SK-N-SH treated with all-trans-retinoic acid at 6 μM for 48 hours (cell line): Measurements from ENCODE around the gene ZNF778.

Experiments used
- ATAC-seq: fragments of 200-7000 bp; cut with Tn5 transposase; 3 replicates; pipeline ENCODE4 v1.9.1; 2020; ENCODE audit warnings: mild to moderate bottlenecking, moderate library complexity
- ARNTL ChIP-seq: fragments of 450-650 bp; formaldehyde crosslinking; IDR thresholded peaks from 2 replicates; pipeline ENCODE4 v1.5.0; 2020; ENCODE audit warnings: low read depth, mild to moderate bottlenecking, moderate library complexity, borderline replicate concordance
- BACH2 ChIP-seq: fragments of 250-450 bp; sonication (Bioruptor Pico); IDR thresholded peaks from 2 replicates; pipeline ENCODE4 v1.9.0; 2021; ENCODE audit warnings: mild to moderate bottlenecking, borderline replicate concordance
- CREB5 ChIP-seq: fragments of 250-450 bp; sonication (Bioruptor Pico); IDR thresholded peaks from 2 replicates; pipeline ENCODE4 v1.5.1; 2020; ENCODE audit warnings: low read depth, mild to moderate bottlenecking, moderate library complexity
- CSDC2 ChIP-seq: fragments of 250-450 bp; sonication (Bioruptor Pico); IDR thresholded peaks from 2 replicates; pipeline ENCODE4 v1.5.0; 2020; ENCODE audit warnings: mild to moderate bottlenecking, moderate library complexity
- CSRNP3 ChIP-seq: fragments of 250-450 bp; sonication (Bioruptor Pico); IDR thresholded peaks from 2 replicates; pipeline ENCODE4 v1.5.1; 2021; ENCODE audit warnings: mild to moderate bottlenecking, moderate library complexity
- ESRRG ChIP-seq: fragments of 250-450 bp; sonication (Bioruptor Pico); IDR thresholded peaks from 2 replicates; pipeline ENCODE4 v1.6.1; 2021; ENCODE audit warnings: mild to moderate bottlenecking
- GLIS3 ChIP-seq: fragments of 250-450 bp; sonication (Bioruptor Pico); IDR thresholded peaks from 2 replicates; pipeline ENCODE4 v1.5.0; 2020; ENCODE audit warnings: mild to moderate bottlenecking, moderate library complexity
- ISL1 ChIP-seq: fragments of 250-450 bp; sonication (Bioruptor Pico); IDR thresholded peaks from 2 replicates; pipeline ENCODE4 v2.1.2; 2022; ENCODE audit warnings: mild to moderate bottlenecking, moderate library complexity
- OSR1 ChIP-seq: fragments of 250-450 bp; sonication (Bioruptor Pico); IDR thresholded peaks from 2 replicates; pipeline ENCODE4 v1.8.0; 2022; ENCODE audit warnings: moderate library complexity, mild to moderate bottlenecking, inconsistent platforms
- PATZ1 ChIP-seq: fragments of 250-450 bp; sonication (Bioruptor Pico); IDR thresholded peaks from 2 replicates; pipeline ENCODE4 v1.8.0; 2020; ENCODE audit warnings: mild to moderate bottlenecking, moderate library complexity, borderline replicate concordance
- RARB ChIP-seq: fragments of 250-450 bp; sonication (Bioruptor Pico); IDR thresholded peaks from 2 replicates; pipeline ENCODE4 v1.8.0; 2021; ENCODE audit warnings: mild to moderate bottlenecking, moderate library complexity
- SNAI2 ChIP-seq: fragments of 250-450 bp; sonication (Bioruptor Pico); IDR thresholded peaks from 2 replicates; pipeline ENCODE4 v1.5.0; 2020; ENCODE audit warnings: mild to moderate bottlenecking, moderate library complexity
- TCF4 ChIP-seq: fragments of 250-450 bp; sonication (Bioruptor Pico); IDR thresholded peaks from 2 replicates; pipeline ENCODE4 v1.8.0; 2021; ENCODE audit warnings: mild to moderate bottlenecking, moderate library complexity, borderline replicate concordance
- TOX ChIP-seq: fragments of 250-450 bp; sonication (Bioruptor Pico); IDR thresholded peaks from 2 replicates; pipeline ENCODE4 v1.8.0; 2021; ENCODE audit warnings: mild to moderate bottlenecking, moderate library complexity, borderline replicate concordance
- TSHZ2 ChIP-seq: fragments of 250-450 bp; sonication (Bioruptor Pico); IDR thresholded peaks from 2 replicates; pipeline ENCODE4 v1.5.0; 2020; ENCODE audit warnings: mild to moderate bottlenecking, moderate library complexity
- ZC3H10 ChIP-seq: fragments of 250-450 bp; sonication (Bioruptor Pico); IDR thresholded peaks from 2 replicates; pipeline ENCODE4 v1.5.1; 2021; ENCODE audit warnings: mild to moderate bottlenecking, moderate library complexity
- ZFP3 ChIP-seq: fragments of 250-450 bp; sonication (Bioruptor Pico); IDR thresholded peaks from 2 replicates; pipeline ENCODE4 v1.5.0; 2020; ENCODE audit warnings: mild to moderate bottlenecking, moderate library complexity
- ZFP30 ChIP-seq: fragments of 450-650 bp; formaldehyde crosslinking; IDR thresholded peaks from 2 replicates; pipeline ENCODE4 v1.5.0; 2022; ENCODE audit warnings: mild to moderate bottlenecking, moderate library complexity
- ZNF565 ChIP-seq: fragments of 450-650 bp; formaldehyde crosslinking; conservative IDR thresholded peaks from 2 replicates; pipeline ENCODE4 v1.5.0; 2020; ENCODE audit warnings: low read depth, mild to moderate bottlenecking, moderate library complexity
- ZNF70 ChIP-seq: fragments of 450-650 bp; formaldehyde crosslinking; IDR thresholded peaks from 2 replicates; pipeline ENCODE4 v1.5.0; 2020; ENCODE audit warnings: mild to moderate bottlenecking, moderate library complexity
- ZNF8 ChIP-seq: fragments of 450-650 bp; formaldehyde crosslinking; IDR thresholded peaks from 2 replicates; pipeline ENCODE4 v1.5.0; 2020; ENCODE audit warnings: mild to moderate bottlenecking, moderate library complexity
- TF ChIP-seq, protein P1 (sequence below): fragments of 250-450 bp; sonication (Bioruptor Pico); IDR thresholded peaks from 2 replicates; pipeline ENCODE4 v1.8.0; 2021; ENCODE audit warnings: low read depth, mild to moderate bottlenecking, moderate library complexity, borderline replicate concordance

ZNF778 gene

DNA sequence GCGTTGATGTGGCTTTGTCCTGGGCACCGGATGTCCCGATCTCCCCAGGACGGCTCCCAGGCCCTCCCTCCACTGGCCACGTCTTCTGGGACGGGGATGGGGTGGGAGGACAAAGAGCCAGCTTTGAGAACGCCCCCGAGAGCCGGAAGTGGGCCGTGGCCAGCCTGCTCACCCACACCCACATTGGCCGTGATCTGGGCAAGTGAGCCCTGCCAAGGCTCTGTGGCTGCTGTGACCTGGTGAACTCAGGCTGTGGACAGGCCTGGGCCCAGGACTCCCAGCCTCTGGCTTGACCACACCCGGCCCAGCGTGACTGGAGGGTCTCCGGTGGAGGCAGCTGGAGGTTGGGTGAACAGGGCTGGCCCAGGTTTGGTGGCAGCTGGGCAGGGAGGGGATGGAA is 42.6 kb upstream of the ZNF778 start:
- no peak for TF ChIP-seq ISL1 (CRISPR knock-in tag)
- TF ChIP-seq ZNF70 (CRISPR knock-in tag), result no peak
- TF ChIP-seq CSDC2 (CRISPR knock-in tag), result no peak
- no peak for TF ChIP-seq CREB5 (CRISPR knock-in tag)

GRCh38 chr16:89175280-89176146 is 42.0 kb upstream of the ZNF778 start:
- no peak for ATAC-seq
- no peak for TF ChIP-seq CSRNP3 (CRISPR knock-in tag)
- TF ChIP-seq TCF4, result no peak
- TF ChIP-seq ZFP3, result no peak
- TF ChIP-seq OSR1, result no peak
- no peak for TF ChIP-seq RARB (CRISPR knock-in tag)
- TF ChIP-seq BACH2 (CRISPR knock-in tag), result no peak
- TF ChIP-seq ZC3H10, result no peak
- TF ChIP-seq CSDC2 (CRISPR knock-in tag), result no peak
- TF ChIP-seq ZFP30, result no peak
- TF ChIP-seq ISL1 (CRISPR knock-in tag), result no peak
- no peak for TF ChIP-seq ZNF70 (CRISPR knock-in tag)
- no peak for TF ChIP-seq ZNF565 (CRISPR knock-in tag)
- no peak for TF ChIP-seq ZNF8 (CRISPR knock-in tag)
- no peak for TF ChIP-seq TOX
- TF ChIP-seq, protein P1, sequence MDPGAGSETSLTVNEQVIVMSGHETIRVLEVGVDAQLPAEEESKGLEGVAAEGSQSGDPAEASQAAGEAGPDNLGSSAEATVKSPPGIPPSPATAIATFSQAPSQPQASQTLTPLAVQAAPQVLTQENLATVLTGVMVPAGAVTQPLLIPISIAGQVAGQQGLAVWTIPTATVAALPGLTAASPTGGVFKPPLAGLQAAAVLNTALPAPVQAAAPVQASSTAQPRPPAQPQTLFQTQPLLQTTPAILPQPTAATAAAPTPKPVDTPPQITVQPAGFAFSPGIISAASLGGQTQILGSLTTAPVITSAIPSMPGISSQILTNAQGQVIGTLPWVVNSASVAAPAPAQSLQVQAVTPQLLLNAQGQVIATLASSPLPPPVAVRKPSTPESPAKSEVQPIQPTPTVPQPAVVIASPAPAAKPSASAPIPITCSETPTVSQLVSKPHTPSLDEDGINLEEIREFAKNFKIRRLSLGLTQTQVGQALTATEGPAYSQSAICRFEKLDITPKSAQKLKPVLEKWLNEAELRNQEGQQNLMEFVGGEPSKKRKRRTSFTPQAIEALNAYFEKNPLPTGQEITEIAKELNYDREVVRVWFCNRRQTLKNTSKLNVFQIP (CRISPR knock-in tag), result no peak
- TF ChIP-seq ESRRG (CRISPR knock-in tag), result no peak
- no peak for TF ChIP-seq SNAI2 (CRISPR knock-in tag)

More for the DNA sequence above, 42.6 kb upstream of the ZNF778 start:
- no peak for ATAC-seq

- TF ChIP-seq TSHZ2 (CRISPR knock-in tag) (no peak), TOX (no peak), TCF4 (no peak), ZFP30 (no peak), ARNTL (no peak), CSRNP3 (CRISPR knock-in tag) (no peak), PATZ1 (no peak), ZC3H10 (no peak), ISL1 (CRISPR knock-in tag) (no peak), RARB (CRISPR knock-in tag) (no peak), GLIS3 (no peak), BACH2 (CRISPR knock-in tag) (no peak)
- no peak for ATAC-seq
These were observed 41.3 kb upstream of the ZNF778 start for GRCh38 chr16:89176147-89176690.
